Astrocyte (in vitro differentiated cells and primary cell): Measurements from ENCODE around the gene CLCA4. TPM values are rescaled to one million over a fixed set of nuclear protein-coding genes. Genes with fewer than 3 reads are reported as not detected.

Experiments used
- DNase-seq: peaks from one replicate; pipeline ENCODE4 v3.0.0-alpha.2; 2010; ENCODE audit warnings: low read depth
- FAIRE-seq: peaks from 2 replicates; lab custom pipeline; 2011; peaks lifted over from hg19 to GRCh38; lab: Jason Lieb, UNC
- H2AFZ ChIP-seq: 2 replicates; pipeline ENCODE4 v1.6.0; 2012; ENCODE audit warnings: low read depth, low read length, inconsistent platforms
- H3K27ac ChIP-seq: 2 replicates; pipeline ENCODE4 v1.5.1; 2011; ENCODE audit warnings: low read depth, low read length, inconsistent platforms
- H3K27me3 ChIP-seq: 2 replicates; pipeline ENCODE4 v1.6.0; 2011; ENCODE audit warnings: low read length, inconsistent platforms; ENCODE audit not compliant: insufficient read depth
- H3K36me3 ChIP-seq: 2 replicates; pipeline ENCODE4 v1.5.1; 2011; ENCODE audit warnings: low read length, inconsistent platforms; ENCODE audit not compliant: insufficient read depth
- H3K4me1 ChIP-seq: 2 replicates; pipeline ENCODE4 v1.5.1; 2011; ENCODE audit warnings: low read length, inconsistent platforms; ENCODE audit not compliant: insufficient read depth
- H3K4me2 ChIP-seq: 2 replicates; pipeline ENCODE4 v1.6.0; 2012; ENCODE audit warnings: low read length, inconsistent platforms
- H3K4me3 ChIP-seq: 2 replicates; pipeline ENCODE4 v1.5.1; 2011; ENCODE audit warnings: low read depth, mild to moderate bottlenecking, low read length, inconsistent platforms; ENCODE audit not compliant: insufficient read depth
- H3K79me2 ChIP-seq: 2 replicates; pipeline ENCODE4 v1.6.0; 2012; ENCODE audit warnings: mild to moderate bottlenecking, low read length, inconsistent platforms; ENCODE audit not compliant: insufficient read depth
- H3K9ac ChIP-seq: 2 replicates; pipeline ENCODE4 v1.6.0; 2012; ENCODE audit warnings: mild to moderate bottlenecking, low read length, inconsistent platforms
- H3K9me3 ChIP-seq: 2 replicates; pipeline ENCODE4 v1.5.1; 2012; ENCODE audit warnings: low read depth, mild to moderate bottlenecking, low read length, inconsistent platforms; ENCODE audit not compliant: insufficient read depth
- H4K20me1 ChIP-seq: 2 replicates; pipeline ENCODE4 v1.6.0; 2012; ENCODE audit warnings: low read length, inconsistent platforms; ENCODE audit not compliant: insufficient read depth
- H3K27ac Mint-ChIP-seq: one replicate; pipeline ENCODE4 v1.8.0; 2021; ENCODE audit warnings: mild to moderate bottlenecking, mixed read lengths; ENCODE audit not compliant: unreplicated experiment
- H3K27me3 Mint-ChIP-seq: one replicate; pipeline ENCODE4 v1.8.0; 2021; ENCODE audit warnings: low read depth, mixed read lengths; ENCODE audit not compliant: unreplicated experiment
- H3K36me3 Mint-ChIP-seq: one replicate; pipeline ENCODE4 v1.8.0; 2021; ENCODE audit warnings: low read depth, mixed read lengths; ENCODE audit not compliant: unreplicated experiment
- H3K4me1 Mint-ChIP-seq: one replicate; pipeline ENCODE4 v1.8.0; 2021; ENCODE audit warnings: low read depth, mixed read lengths; ENCODE audit not compliant: unreplicated experiment
- H3K4me3 Mint-ChIP-seq: one replicate; pipeline ENCODE4 v1.8.0; 2021; ENCODE audit warnings: mild to moderate bottlenecking, moderate library complexity, mixed read lengths; ENCODE audit not compliant: unreplicated experiment
- H3K9me3 Mint-ChIP-seq: one replicate; pipeline ENCODE4 v1.8.0; 2021; ENCODE audit warnings: mild to moderate bottlenecking, mixed read lengths; ENCODE audit not compliant: unreplicated experiment
- CTCF ChIP-seq: IDR thresholded peaks from 2 replicates; pipeline ENCODE4 v1.5.1; 2011; ENCODE audit warnings: low read depth, mild to moderate bottlenecking, inconsistent platforms, low read length, moderate library complexity; ENCODE audit not compliant: insufficient read depth
- EZH2 ChIP-seq: IDR thresholded peaks from 2 replicates; pipeline ENCODE4 v1.6.1; 2012; ENCODE audit warnings: mild to moderate bottlenecking, low read length, inconsistent platforms; ENCODE audit not compliant: insufficient read depth
- total RNA-seq: library from RNA; stranded (reverse); gene quantifications from 2 replicates; pipeline ENCODE4 v1.2.1, GENCODE V29; 2021

The CLCA4 gene
- total RNA-seq, 1 donor from 2014 or later: not detected

GRCh38 chr1:86581231-86581630, 34.4 kb downstream of the CLCA4 start:
- no peak for TF ChIP-seq CTCF
- TF ChIP-seq EZH2: no peak
- Histone ChIP-seq H3K4me1 (no peaks in the 10 kb centered on the region), H3K4me2 (no peak overlapping the region), H3K79me2 (no peaks in the 10 kb centered on the region), H3K27ac (no peak overlapping the region), H3K9me3 (no peaks in the 10 kb centered on the region), H3K4me3 (no peak overlapping the region), H2AFZ (no peak overlapping the region), H3K27me3 (no peaks in the 10 kb centered on the region), H3K36me3 (no peaks in the 10 kb centered on the region), H3K9ac (no peak overlapping the region), H4K20me1 (no peaks in the 10 kb centered on the region)
- no peak for FAIRE-seq
- no peak overlapping the region for H3K27ac Mint-ChIP-seq
- no peaks in the 10 kb centered on the region for H3K4me1 Mint-ChIP-seq
- H3K27me3 Mint-ChIP-seq: no peaks in the 10 kb centered on the region
- no peaks in the 10 kb centered on the region for H3K36me3 Mint-ChIP-seq
- no peak overlapping the region for H3K4me3 Mint-ChIP-seq
- no peak for DNase-seq
- H3K9me3 Mint-ChIP-seq: no peaks in the 10 kb centered on the region

GRCh38 chr1:86582161-86582560, 35.3 kb downstream of the CLCA4 start:
- Histone ChIP-seq H3K4me1 (no peaks in the 10 kb centered on the region), H3K79me2 (no peaks in the 10 kb centered on the region), H3K4me2 (no peak overlapping the region), H2AFZ (no peak overlapping the region), H3K9ac (no peak overlapping the region), H3K27me3 (no peaks in the 10 kb centered on the region), H3K27ac (no peak overlapping the region), H3K36me3 (no peaks in the 10 kb centered on the region), H3K4me3 (no peak overlapping the region), H3K9me3 (no peaks in the 10 kb centered on the region), H4K20me1 (no peaks in the 10 kb centered on the region)
- no peak for FAIRE-seq
- no peak for DNase-seq
- Mint-ChIP-seq H3K27ac (no peak overlapping the region), H3K4me1 (no peaks in the 10 kb centered on the region), H3K36me3 (no peaks in the 10 kb centered on the region), H3K4me3 (no peak overlapping the region), H3K9me3 (no peaks in the 10 kb centered on the region), H3K27me3 (no peaks in the 10 kb centered on the region)
- TF ChIP-seq CTCF: no peak
- no peak for TF ChIP-seq EZH2

GRCh38 chr1:86583032-86583431, 36.2 kb downstream of the CLCA4 start:
- Histone ChIP-seq H3K4me2 (no peak overlapping the region), H3K9ac (no peak overlapping the region), H3K36me3 (no peaks in the 10 kb centered on the region), H3K4me3 (no peak overlapping the region), H4K20me1 (no peaks in the 10 kb centered on the region), H2AFZ (no peak overlapping the region), H3K9me3 (no peaks in the 10 kb centered on the region), H3K79me2 (no peaks in the 10 kb centered on the region), H3K4me1 (no peaks in the 10 kb centered on the region), H3K27ac (no peak overlapping the region), H3K27me3 (no peaks in the 10 kb centered on the region)
- Mint-ChIP-seq H3K27ac (no peak overlapping the region), H3K9me3 (no peaks in the 10 kb centered on the region), H3K27me3 (peaks cover 7% of the 10 kb centered on the region), H3K4me3 (no peak overlapping the region), H3K4me1 (no peaks in the 10 kb centered on the region), H3K36me3 (no peaks in the 10 kb centered on the region)
- FAIRE-seq: no peak
- no peak for DNase-seq
- TF ChIP-seq CTCF (no peak), EZH2 (no peak)
